ENCODE results near the gene NCKAP5L.
"Not testable (repeated sequence)": the region's sequence is repeated elsewhere in the genome, so short reads cannot be mapped to it uniquely, and the experiment has no call there.

Gene NCKAP5L

GRCh38 chr12:49865109-49865781 is 37.0 kb upstream of the NCKAP5L start:
- DNase-seq = no peak

GRCh38 chr12:49864798-49865090 is 36.5 kb upstream of the NCKAP5L start:
- DNase-seq = no peak

- no peak for DNase-seq
These were observed 36.0 kb upstream of the NCKAP5L start for GRCh38 chr12:49863946-49864797.

- not testable (repeated sequence) for DNase-seq
These were observed 32.7 kb upstream of the NCKAP5L start for GRCh38 chr12:49860921-49861320.

GRCh38 chr12:49855890-49856289 is 27.7 kb upstream of the NCKAP5L start:
- not testable (repeated sequence) for DNase-seq

GRCh38 chr12:49854976-49855375 is 26.8 kb upstream of the NCKAP5L start:
- no peak for DNase-seq

- DNase-seq = no peak
These were observed 25.5 kb upstream of the NCKAP5L start for GRCh38 chr12:49853671-49854070.

GRCh38 chr12:49847161-49847560 is 18.9 kb upstream of the NCKAP5L start:
- no peak for DNase-seq

GRCh38 chr12:49846032-49846431 is 17.8 kb upstream of the NCKAP5L start:
- no peak for DNase-seq

GRCh38 chr12:49843876-49844437 is 15.7 kb upstream of the NCKAP5L start:
- no peak for DNase-seq

- DNase-seq = no peak
These were observed 15.2 kb upstream of the NCKAP5L start for GRCh38 chr12:49843411-49843810.

GRCh38 chr12:49842519-49843352 is 14.5 kb upstream of the NCKAP5L start, which contains the start of gene BCDIN3D:
Gene BCDIN3D (minus strand): TSS chr12:49843106. CDS start chr12:49843087, 19 bp downstream.
- peak; percentile 73 for DNase-seq

GRCh38 chr12:49838973-49839633 is 10.9 kb upstream of the NCKAP5L start:
- peak; percentile 7 for DNase-seq

GRCh38 chr12:49832836-49833421 is 4.7 kb upstream of the NCKAP5L start:
- no peak for DNase-seq

GRCh38 chr12:49831717-49832116 is 3.5 kb upstream of the NCKAP5L start:
- no peak for DNase-seq

- DNase-seq = no peak
These were observed 663 bp downstream of the NCKAP5L start for GRCh38 chr12:49827401-49828099.

- no peak for DNase-seq
These were observed 1.2 kb downstream of the NCKAP5L start for GRCh38 chr12:49827051-49827400.

GRCh38 chr12:49825971-49826421 is 2.2 kb downstream of the NCKAP5L start:
- DNase-seq = no peak

GRCh38 chr12:49825360-49825970 is 2.7 kb downstream of the NCKAP5L start:
- DNase-seq = no peak

- no peak for DNase-seq
These were observed 3.3 kb downstream of the NCKAP5L start for GRCh38 chr12:49824895-49825294.

GRCh38 chr12:49824416-49824815 is 3.8 kb downstream of the NCKAP5L start:
- no peak for DNase-seq
